Measurements from ENCODE around the gene GRIN2D. TPM values are rescaled to one million over a fixed set of nuclear protein-coding genes. Genes with fewer than 3 reads are reported as not detected.
A peak's percentile ranks its signal among the peaks of the same experiment; 100 is the strongest.

The GRIN2D gene
- total RNA-seq, 1 donor from 2014 or later = 0.54 TPM

DNA sequence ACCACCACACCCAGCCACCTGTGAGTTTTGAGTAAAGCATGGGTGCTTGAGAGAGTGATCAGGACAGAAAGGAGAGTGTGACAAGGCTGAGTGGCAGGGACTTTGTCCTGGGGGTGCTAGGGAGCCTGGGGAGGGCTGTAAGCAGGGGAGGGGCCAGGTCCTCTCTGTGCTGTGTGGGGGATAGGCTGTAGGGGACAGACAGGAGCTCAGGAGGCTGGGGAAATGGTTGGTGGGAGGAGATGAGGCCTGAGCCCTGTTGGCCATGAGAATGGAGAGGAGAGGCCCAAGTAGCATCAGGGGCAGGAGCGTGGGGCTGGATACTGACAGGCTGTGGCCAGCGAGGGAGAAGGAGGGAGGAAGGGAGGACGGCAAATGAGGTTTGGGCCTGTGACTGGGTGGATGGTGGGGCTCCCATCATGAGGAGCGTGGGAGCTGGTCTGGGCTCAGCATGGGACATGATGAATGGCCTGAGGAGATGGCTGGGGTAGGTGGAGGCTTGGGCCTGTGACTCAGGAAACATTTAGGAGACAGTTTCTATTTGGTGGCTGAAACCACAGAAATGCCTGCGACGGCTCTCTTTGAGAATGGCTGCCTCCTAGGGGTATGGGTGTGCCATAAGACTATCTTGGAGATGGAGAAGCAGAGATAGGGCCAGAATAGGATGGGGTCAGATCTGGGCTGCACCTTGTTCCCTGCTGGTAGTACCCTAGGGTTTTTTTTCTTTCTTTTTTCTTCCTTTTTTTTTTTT lies 25.0 kb downstream of the GRIN2D start:
- intact Hi-C loops (cut with DNase I) = no loop called here
- DNase-seq (no peak), ATAC-seq (ENCODE audit: poor library complexity) (no peak)

GRCh38 chr19:48419158-48419920 lies 25.9 kb downstream of the GRIN2D start:
- intact Hi-C loops (cut with DNase I) = no loop called here
- peak; percentile 29 for ATAC-seq (ENCODE audit: poor library complexity)
- peak; percentile 67 for DNase-seq

DNA sequence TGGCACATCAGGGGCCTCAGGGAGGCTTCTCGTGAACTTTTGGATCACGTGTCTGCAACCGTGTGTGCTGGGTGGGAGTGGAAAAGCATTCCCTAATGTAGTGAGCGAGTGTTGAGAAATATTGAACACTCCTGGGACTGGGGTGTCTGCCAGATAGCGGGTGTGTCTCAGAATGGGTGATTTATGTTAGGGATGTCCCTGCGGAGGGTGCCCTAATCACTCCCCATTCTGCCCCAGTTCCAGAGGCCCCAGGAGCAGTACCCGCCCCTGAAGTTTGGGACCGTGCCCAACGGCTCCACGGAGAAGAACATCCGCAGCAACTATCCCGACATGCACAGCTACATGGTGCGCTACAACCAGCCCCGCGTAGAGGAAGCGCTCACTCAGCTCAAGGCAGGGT lies 28.1 kb downstream of the GRIN2D start:
- intact Hi-C loops (cut with DNase I) = no loop called here
- DNase-seq (no peak), ATAC-seq (ENCODE audit: poor library complexity) (no peak)

- peak; percentile 36 for ATAC-seq (ENCODE audit: poor library complexity)
- DNase-seq = no peak
These were observed 31.3 kb downstream of the GRIN2D start for GRCh38 chr19:48424694-48425219.

GRCh38 chr19:48428670-48429069 lies 35.2 kb downstream of the GRIN2D start:
- DNase-seq (no peak), ATAC-seq (ENCODE audit: poor library complexity) (no peak)
- intact Hi-C loops (cut with DNase I) = no loop called here

More at GRCh38 chr19:48424694-48425219, 31.3 kb downstream of the GRIN2D start:
- intact Hi-C loops (cut with DNase I) = no loop called here

- ATAC-seq (ENCODE audit: poor library complexity) (no peak), DNase-seq (no peak)
- intact Hi-C loops (cut with DNase I) = no loop called here
These were observed 39.9 kb downstream of the GRIN2D start for GRCh38 chr19:48433337-48433736.

DNA sequence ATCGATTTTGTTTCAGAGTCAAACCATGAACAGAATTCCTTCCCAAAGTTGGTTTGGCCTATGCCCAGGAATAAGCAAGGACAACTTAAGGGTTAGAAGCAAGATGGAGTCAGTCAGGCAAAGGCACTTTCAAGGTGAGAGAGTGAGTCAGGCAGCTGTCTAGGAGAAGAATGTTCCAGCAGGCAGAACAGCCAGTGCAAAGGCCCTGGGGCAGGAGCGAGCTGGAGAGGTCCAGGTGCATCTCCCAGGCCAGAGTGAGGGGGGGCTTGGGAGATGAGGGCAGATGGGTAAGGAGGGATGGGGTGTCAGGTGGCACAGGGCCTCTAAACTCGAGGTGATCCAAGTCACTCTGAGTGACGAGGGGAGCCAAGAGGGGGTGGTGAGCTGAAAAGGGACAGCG lies 43.1 kb downstream of the GRIN2D start:
- no peak for ATAC-seq (ENCODE audit: poor library complexity)
- intact Hi-C loops (cut with DNase I) = no loop called here
- DNase-seq = no peak

DNA sequence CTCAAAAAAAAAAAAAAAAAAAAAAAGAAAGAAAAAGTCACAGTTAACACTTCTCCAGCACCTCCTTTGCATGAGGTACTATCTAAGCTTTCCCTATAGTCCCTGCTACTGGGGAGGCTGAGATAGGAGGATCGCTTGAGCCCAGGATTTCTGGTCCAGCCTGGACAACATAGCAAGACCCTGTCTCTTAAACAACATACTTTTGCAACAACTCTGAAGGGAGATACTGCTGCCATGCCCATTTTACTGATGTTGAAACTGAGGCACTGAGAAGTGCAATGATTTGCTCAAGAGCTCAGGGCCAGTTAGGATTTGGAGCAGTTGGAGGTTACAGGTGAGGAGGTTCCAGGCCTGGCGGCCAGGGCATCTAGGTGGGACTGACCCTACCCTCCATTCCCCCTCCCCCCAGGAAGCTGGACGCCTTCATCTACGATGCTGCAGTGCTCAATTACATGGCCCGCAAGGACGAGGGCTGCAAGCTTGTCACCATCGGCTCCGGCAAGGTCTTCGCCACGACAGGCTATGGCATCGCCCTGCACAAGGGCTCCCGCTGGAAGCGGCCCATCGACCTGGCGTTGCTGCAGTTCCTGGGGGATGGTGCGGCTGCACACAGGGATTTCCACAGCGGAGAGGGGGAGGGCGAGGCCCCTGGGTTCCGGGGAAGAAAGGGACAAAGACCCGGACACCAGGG lies 48.0 kb downstream of the GRIN2D start:
- intact Hi-C loops (cut with DNase I) = no loop called here
- no peak for DNase-seq

DNA sequence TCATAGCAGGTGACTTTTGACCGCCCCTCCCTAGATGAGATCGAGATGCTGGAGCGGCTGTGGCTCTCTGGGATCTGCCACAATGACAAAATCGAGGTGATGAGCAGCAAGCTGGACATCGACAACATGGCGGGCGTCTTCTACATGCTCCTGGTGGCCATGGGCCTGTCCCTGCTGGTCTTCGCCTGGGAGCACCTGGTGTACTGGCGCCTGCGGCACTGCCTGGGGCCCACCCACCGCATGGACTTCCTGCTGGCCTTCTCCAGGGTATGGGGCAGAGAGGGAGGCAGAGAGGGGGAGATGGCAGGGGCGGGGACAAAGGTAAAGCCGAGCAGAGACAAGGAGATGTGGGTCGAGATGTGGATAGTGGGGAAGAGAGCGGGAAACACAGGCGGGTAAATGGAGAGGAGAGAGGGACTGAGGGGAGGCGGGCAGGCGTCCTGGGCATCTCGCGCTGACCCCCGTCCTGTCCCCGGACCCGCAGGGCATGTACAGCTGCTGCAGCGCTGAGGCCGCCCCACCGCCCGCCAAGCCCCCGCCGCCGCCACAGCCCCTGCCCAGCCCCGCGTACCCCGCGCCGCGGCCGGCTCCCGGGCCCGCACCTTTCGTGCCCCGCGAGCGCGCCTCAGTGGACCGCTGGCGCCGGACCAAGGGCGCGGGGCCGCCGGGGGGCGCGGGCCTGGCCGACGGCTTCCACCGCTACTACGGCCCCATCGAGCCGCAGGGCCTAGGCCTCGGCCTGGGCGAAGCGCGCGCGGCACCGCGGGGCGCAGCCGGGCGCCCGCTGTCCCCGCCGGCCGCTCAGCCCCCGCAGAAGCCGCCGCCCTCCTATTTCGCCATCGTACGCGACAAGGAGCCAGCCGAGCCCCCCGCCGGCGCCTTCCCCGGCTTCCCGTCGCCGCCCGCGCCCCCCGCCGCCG lies 48.9 kb downstream of the GRIN2D start:
- intact Hi-C loops (cut with DNase I) = no loop called here
- DNase-seq (no peak), ATAC-seq (ENCODE audit: poor library complexity) (no peak)

More for the DNA sequence above, 48.0 kb downstream of the GRIN2D start:
- no peak for ATAC-seq (ENCODE audit: poor library complexity)

DNA sequence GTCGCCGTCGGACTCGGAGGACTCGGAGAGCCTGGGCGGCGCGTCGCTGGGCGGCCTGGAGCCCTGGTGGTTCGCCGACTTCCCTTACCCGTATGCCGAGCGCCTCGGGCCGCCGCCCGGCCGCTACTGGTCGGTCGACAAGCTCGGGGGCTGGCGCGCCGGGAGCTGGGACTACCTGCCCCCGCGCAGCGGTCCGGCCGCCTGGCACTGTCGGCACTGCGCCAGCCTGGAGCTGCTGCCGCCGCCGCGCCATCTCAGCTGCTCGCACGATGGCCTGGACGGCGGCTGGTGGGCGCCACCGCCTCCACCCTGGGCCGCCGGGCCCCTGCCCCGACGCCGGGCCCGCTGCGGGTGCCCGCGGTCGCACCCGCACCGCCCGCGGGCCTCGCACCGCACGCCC lies 49.8 kb downstream of the GRIN2D start:
- intact Hi-C loops (cut with DNase I) = no loop called here
- ATAC-seq (ENCODE audit: poor library complexity) (no peak), DNase-seq (no peak)

Other genes with a start within 250 kb of the GRIN2D start
- gene LIG1, start 223.3 kb upstream of the GRIN2D start, total RNA-seq = 2.4 TPM
- 6.9 TPM for gene ZSWIM9, start 223.0 kb upstream of the GRIN2D start, total RNA-seq
- gene CARD8, start 137.8 kb upstream of the GRIN2D start, total RNA-seq = 27.1 TPM
- 0.51 TPM for gene ZNF114, start 123.6 kb upstream of the GRIN2D start, total RNA-seq
- 41.8 TPM for gene EMP3, start 68.1 kb upstream of the GRIN2D start, total RNA-seq
- 105 TPM for gene TMEM143, start 29.7 kb upstream of the GRIN2D start, total RNA-seq
- gene SYNGR4, start 29.3 kb upstream of the GRIN2D start, total RNA-seq = not detected
- 69.5 TPM for gene KDELR1, start 2.1 kb upstream of the GRIN2D start, total RNA-seq
- gene GRWD1, start 52.3 kb downstream of the GRIN2D start, total RNA-seq = 16.9 TPM
- gene KCNJ14, start 61.9 kb downstream of the GRIN2D start, total RNA-seq = 0.24 TPM
- gene CYTH2, start 75.7 kb downstream of the GRIN2D start, total RNA-seq = 29.8 TPM
- 0.70 TPM for gene LMTK3, start 118.2 kb downstream of the GRIN2D start, total RNA-seq
- gene SULT2B1, start 158.5 kb downstream of the GRIN2D start, total RNA-seq = 0.22 TPM
- gene SPACA4, start 213.1 kb downstream of the GRIN2D start, total RNA-seq = not detected
- gene FAM83E, start 221.4 kb downstream of the GRIN2D start, total RNA-seq = not detected
- gene RPL18, start 225.5 kb downstream of the GRIN2D start, total RNA-seq = 526 TPM
- 7.6 TPM for gene SPHK2, start 225.8 kb downstream of the GRIN2D start, total RNA-seq
- gene DBP, start 243.7 kb downstream of the GRIN2D start, total RNA-seq = 14.5 TPM